Panc1 (cell line): ENCODE results near the gene KIRREL3.

ENCODE experiments used
- CTCF ChIP-seq: fragments of 450-650 bp; IDR thresholded peaks from 2 replicates; pipeline ENCODE4 v1.5.1; 2017; ENCODE audit warnings: mild to moderate bottlenecking
- POLR2AphosphoS5 ChIP-seq: IDR thresholded peaks from 2 replicates; pipeline ENCODE4 v1.6.1; 2012; ENCODE audit warnings: mild to moderate bottlenecking, low read depth, low read length, moderate library complexity
- SIN3A ChIP-seq: IDR thresholded peaks from 2 replicates; pipeline ENCODE4 v1.6.1; 2012; ENCODE audit warnings: low read depth, mild to moderate bottlenecking, low read length, moderate library complexity, borderline replicate concordance; ENCODE audit not compliant: insufficient read depth
- TCF7L2 ChIP-seq: IDR thresholded peaks from 2 replicates; pipeline ENCODE4 v1.6.1; 2011; ENCODE audit warnings: mild to moderate bottlenecking, low read depth, low read length, inconsistent platforms

GRCh38 chr11:126525702-126526101 lies 474.9 kb downstream of the KIRREL3 start:
- TF ChIP-seq CTCF (no peak), POLR2AphosphoS5 (no peak), SIN3A (no peak), TCF7L2 (no peak)
